RWPE2 (cell line): ENCODE data around the gene BRD1.

ENCODE experiments used
- ATAC-seq: fragments of 200-7000 bp; cut with Tn5 transposase; 3 replicates; pipeline ENCODE4 v1.9.1; 2021; ENCODE audit warnings: low read depth
- DNase-seq: peaks from one replicate; pipeline ENCODE4 v3.0.0-alpha.2; 2020; ENCODE audit warnings: low spot score
- H3K27ac ChIP-seq: fragments of 450-650 bp; 2 replicates; pipeline ENCODE4 v1.5.1; 2017; ENCODE audit warnings: mild to moderate bottlenecking; ENCODE audit not compliant: poor library complexity, severe bottlenecking
- H3K27me3 ChIP-seq: fragments of 250-450 bp; sonication (Bioruptor Pico); 2 replicates; pipeline ENCODE4 v1.5.1; 2021; ENCODE audit warnings: mild to moderate bottlenecking, moderate library complexity; ENCODE audit not compliant: insufficient read depth, poor library complexity, severe bottlenecking
- H3K36me3 ChIP-seq: fragments of 250-450 bp; sonication (Bioruptor Pico); 2 replicates; pipeline ENCODE4 v1.5.1; 2020; ENCODE audit warnings: low read depth, mild to moderate bottlenecking, moderate library complexity
- H3K4me1 ChIP-seq: fragments of 250-450 bp; sonication (Bioruptor Pico); 2 replicates; pipeline ENCODE4 v1.5.1; 2021; ENCODE audit warnings: mild to moderate bottlenecking, moderate library complexity; ENCODE audit not compliant: insufficient read depth, poor library complexity, severe bottlenecking
- H3K4me3 ChIP-seq: fragments of 250-450 bp; sonication (Bioruptor Pico); 2 replicates; pipeline ENCODE4 v1.5.1; 2021; ENCODE audit warnings: mild to moderate bottlenecking, moderate library complexity; ENCODE audit not compliant: severe bottlenecking
- H3K9me3 ChIP-seq: fragments of 250-450 bp; sonication (Bioruptor Pico); 2 replicates; pipeline ENCODE4 v1.5.1; 2021; ENCODE audit warnings: mild to moderate bottlenecking, moderate library complexity; ENCODE audit not compliant: severe bottlenecking
- CTCF ChIP-seq: fragments of 450-650 bp; IDR thresholded peaks from one replicate; pipeline ENCODE4 v1.5.1; 2017; ENCODE audit warnings: mild to moderate bottlenecking, moderate library complexity; ENCODE audit not compliant: poor library complexity, severe bottlenecking

The BRD1 gene

GRCh38 chr22:49769691-49770546 lies 57.8 kb downstream of the BRD1 start:
- no peaks in the 10 kb centered on the region for H3K27me3 ChIP-seq
- H3K4me3 ChIP-seq = no peak overlapping the region
- H3K27ac ChIP-seq = no peak overlapping the region
- DNase-seq (peak; percentile 35), ATAC-seq (no peak)
- TF ChIP-seq CTCF = no peak
- peaks cover 13% of the 10 kb centered on the region for H3K36me3 ChIP-seq
- H3K9me3 ChIP-seq = peaks cover 3% of the 10 kb centered on the region
- no peaks in the 10 kb centered on the region for H3K4me1 ChIP-seq

- Histone ChIP-seq H3K36me3 (peaks cover 8% of the 10 kb centered on the region), H3K27me3 (no peaks in the 10 kb centered on the region), H3K4me3 (no peak overlapping the region), H3K4me1 (no peaks in the 10 kb centered on the region), H3K9me3 (peaks cover 3% of the 10 kb centered on the region), H3K27ac (no peak overlapping the region)
- ATAC-seq (peak; percentile 17; the same call in 1 of the 3 replicates), DNase-seq (peak; percentile 47)
- TF ChIP-seq CTCF = no peak
Observed at GRCh38 chr22:49768951-49769690, 58.6 kb downstream of the BRD1 start.

- no peak overlapping the region for H3K27ac ChIP-seq
- DNase-seq (peak; percentile 15), ATAC-seq (no peak)
- H3K27me3 ChIP-seq = no peaks in the 10 kb centered on the region
- peaks cover under 1% of the 10 kb centered on the region; the same call in 1 of the 2 replicates for H3K36me3 ChIP-seq
- H3K4me1 ChIP-seq = no peaks in the 10 kb centered on the region
- TF ChIP-seq CTCF = no peak
- no peak overlapping the region for H3K4me3 ChIP-seq
- peaks cover 3% of the 10 kb centered on the region for H3K9me3 ChIP-seq
Observed at GRCh38 chr22:49768077-49768910, 59.4 kb downstream of the BRD1 start.

- TF ChIP-seq CTCF = peak; percentile 55
- no peaks in the 10 kb centered on the region for H3K36me3 ChIP-seq
- H3K9me3 ChIP-seq = peaks cover 3% of the 10 kb centered on the region
- no peaks in the 10 kb centered on the region for H3K4me1 ChIP-seq
- H3K4me3 ChIP-seq = no peak overlapping the region
- no peaks in the 10 kb centered on the region for H3K27me3 ChIP-seq
- no peak for DNase-seq
- peak; percentile 7; the same call in 1 of the 3 replicates for ATAC-seq
- no peak overlapping the region for H3K27ac ChIP-seq
Observed at GRCh38 chr22:49767355-49768062, 60.2 kb downstream of the BRD1 start.
